HG02571 (cell line): Measurements from ENCODE around the gene KL.
A peak's percentile ranks its signal among the peaks of the same experiment; 100 is the strongest.

Experiments
- ATAC-seq: cut with Tn5 transposase; IDR thresholded peaks from one replicate; pipeline ENCODE4 v1.9.1; 2021; ENCODE audit warnings: mild to moderate bottlenecking, moderate library complexity; ENCODE audit not compliant: unreplicated experiment

The KL gene

GRCh38 chr13:33016414-33017322 lies at the start of gene KL:
KL (plus strand) TSS chr13:33016423; CDS start chr13:33016441, 18 bp downstream.
- peak; percentile 32 for ATAC-seq

GRCh38 chr13:32967584-32968182 lies 48.5 kb upstream of the KL start:
- ATAC-seq: no peak

- no peak for ATAC-seq
Observed at GRCh38 chr13:32968316-32968715, 47.9 kb upstream of the KL start.

GRCh38 chr13:32968793-32969192 lies 47.4 kb upstream of the KL start:
- ATAC-seq: no peak

- ATAC-seq: no peak
Observed at GRCh38 chr13:32969516-32969941, 46.7 kb upstream of the KL start.

GRCh38 chr13:32976056-32976805 lies 40.0 kb upstream of the KL start:
- ATAC-seq: no peak

GRCh38 chr13:32976912-32977311 lies 39.3 kb upstream of the KL start:
- no peak for ATAC-seq

GRCh38 chr13:32977321-32977720 lies 38.9 kb upstream of the KL start:
- no peak for ATAC-seq

GRCh38 chr13:32978278-32978677 lies 37.9 kb upstream of the KL start:
- ATAC-seq: no peak

- ATAC-seq: no peak
Observed at GRCh38 chr13:32983058-32983457, 33.2 kb upstream of the KL start.

- no peak for ATAC-seq
Observed at GRCh38 chr13:32984857-32985626, 31.2 kb upstream of the KL start.

GRCh38 chr13:32986552-32986951 lies 29.7 kb upstream of the KL start:
- ATAC-seq: no peak

- ATAC-seq: no peak
Observed at GRCh38 chr13:32987462-32987861, 28.8 kb upstream of the KL start.

GRCh38 chr13:32988608-32989289 lies 27.5 kb upstream of the KL start:
- ATAC-seq: no peak

GRCh38 chr13:32989290-32989667 lies 26.9 kb upstream of the KL start:
- ATAC-seq: no peak

- ATAC-seq: no peak
Observed at GRCh38 chr13:32989942-32990341, 26.3 kb upstream of the KL start.

- ATAC-seq: no peak
Observed at GRCh38 chr13:32993145-32993544, 23.1 kb upstream of the KL start.

- ATAC-seq: no peak
Observed at GRCh38 chr13:32997399-32997798, 18.8 kb upstream of the KL start.

GRCh38 chr13:32998966-32999365 lies 17.3 kb upstream of the KL start:
- ATAC-seq: no peak

- no peak for ATAC-seq
Observed at GRCh38 chr13:33000365-33000764, 15.9 kb upstream of the KL start.
